ENCODE results near the gene DCUN1D2.
"Not testable (repeated sequence)": the region's sequence is repeated elsewhere in the genome, so short reads cannot be mapped to it uniquely, and the experiment has no call there.

The DCUN1D2 gene

DNA sequence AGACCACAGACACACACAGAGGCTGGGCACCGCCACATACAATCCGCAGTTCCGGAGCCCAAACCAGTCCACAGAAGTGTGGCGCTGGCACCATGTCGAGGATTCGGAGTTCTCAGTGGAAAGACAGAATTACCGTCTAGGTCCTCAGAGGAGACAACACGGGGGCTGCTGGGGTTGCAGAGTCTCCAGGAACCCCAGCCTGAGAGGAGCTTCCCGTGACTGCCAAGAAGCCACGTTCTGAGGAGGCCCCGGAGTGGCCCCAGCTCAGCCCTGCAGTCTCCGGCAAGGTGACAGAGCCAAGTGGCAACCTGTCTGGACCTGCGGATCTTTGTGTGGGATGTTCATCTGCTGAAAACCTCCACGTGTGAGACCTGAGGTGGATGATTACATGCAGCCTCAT, 29.9 kb downstream of the DCUN1D2 start:
- no peak for FAIRE-seq

DNA sequence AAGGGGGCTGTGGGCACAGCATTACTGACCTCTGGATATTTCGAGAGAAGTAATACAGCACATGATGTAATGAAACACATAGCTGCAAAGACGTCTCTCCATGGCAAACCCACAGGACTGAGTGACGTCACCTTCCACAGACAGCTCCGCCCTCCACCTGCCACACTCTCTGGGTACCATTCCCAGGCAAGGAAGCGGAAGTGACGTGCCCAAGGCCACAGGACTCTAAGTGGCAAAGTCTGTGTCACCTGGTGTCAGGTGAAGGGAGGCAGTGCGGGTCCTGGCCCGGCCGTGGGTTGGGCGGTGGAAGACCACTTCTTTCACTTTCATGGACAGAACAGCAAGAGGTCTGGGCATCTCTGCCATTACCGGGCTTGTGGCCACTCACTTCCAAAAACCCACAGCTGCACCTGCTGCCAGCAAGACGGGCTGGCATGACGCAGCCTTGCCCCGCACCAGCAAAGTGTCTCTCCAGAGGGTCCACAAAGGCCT, 30.4 kb downstream of the DCUN1D2 start:
- FAIRE-seq = no peak

DNA sequence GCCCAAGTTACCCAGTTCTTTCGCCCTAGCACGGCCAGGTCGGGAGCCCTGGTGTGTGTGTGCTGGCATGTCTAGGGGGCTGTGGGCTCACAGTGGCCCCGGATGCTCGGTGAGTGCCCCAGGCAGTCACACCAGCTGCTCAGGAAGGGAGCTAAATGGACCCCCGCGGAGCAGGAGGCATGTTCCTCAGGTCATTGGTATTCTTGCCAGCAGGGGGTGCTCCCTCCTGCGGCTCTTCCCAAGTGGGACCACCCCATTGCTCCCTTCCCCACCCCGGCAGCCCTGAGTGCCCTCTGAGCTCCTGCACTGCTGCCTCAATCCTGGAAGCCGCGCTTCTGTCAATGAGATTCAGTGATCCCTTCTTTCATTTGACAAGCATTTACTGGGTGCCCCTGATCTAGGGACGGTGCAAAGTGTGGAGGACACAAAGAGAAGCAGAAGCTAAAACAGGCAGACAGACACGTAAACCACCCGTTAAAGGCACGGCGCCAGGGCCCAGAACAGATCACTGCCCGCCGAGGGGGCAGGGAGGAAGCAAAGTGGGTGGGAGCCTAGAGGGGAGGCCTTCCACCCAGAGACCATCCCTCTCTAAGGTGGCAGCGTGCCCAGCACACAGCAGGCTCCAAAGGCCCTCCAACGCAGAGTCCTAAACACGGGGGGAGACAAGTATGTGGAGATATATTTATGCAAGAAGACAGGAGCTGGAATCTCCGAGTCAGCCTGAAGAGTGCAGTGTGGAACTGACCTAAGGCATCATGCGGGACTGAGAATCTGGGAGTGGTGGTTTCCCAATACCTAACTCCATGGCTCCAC, 32.1 kb downstream of the DCUN1D2 start:
- no peak for FAIRE-seq

DNA sequence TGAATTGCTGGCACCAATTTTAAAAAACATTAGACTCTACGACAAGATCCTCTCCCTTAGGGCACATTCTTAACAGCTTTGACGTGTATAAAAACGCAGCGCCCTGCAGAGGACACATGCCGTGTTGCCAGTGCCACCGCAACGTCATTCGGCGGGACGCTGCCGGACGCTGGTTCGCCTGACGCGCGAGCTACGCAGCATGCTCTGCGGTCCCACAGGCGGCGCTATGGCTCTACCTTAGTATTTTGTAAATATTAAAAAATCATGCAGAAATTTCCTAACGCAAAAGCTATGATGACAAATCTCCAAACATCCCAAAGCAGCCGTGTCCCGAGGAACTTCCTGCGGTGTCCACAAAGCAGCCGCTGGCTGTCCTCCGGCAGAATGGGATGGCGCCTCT, 33.0 kb downstream of the DCUN1D2 start:
- no peak for FAIRE-seq

DNA sequence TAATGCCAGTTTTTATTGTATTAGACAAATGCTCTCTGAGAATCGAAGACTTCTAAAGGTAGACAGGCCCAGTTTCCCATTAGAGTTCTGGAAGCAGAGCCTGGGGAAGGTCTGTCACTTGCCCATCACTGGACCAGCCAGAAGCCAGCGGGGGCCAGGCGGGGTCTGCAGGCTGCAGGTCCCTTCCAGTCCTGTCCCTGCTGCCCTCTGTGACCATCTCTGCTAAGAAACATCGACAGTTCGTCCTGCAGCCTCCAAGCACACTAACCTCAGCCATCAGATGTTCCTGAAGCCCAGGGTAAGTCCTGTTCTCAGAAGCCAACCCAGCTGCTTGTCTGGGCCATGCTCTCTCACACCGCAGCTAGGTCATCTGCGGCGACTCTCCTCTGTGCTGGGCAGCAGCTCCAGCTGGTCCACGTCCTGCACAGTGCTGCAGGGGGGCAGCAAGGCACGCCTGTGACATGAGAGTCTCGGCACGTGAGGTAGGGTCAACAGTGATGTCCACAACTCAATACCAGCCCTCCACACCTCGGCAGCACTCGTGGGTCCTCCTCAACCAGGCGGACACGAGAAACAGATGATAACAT, 34.3 kb downstream of the DCUN1D2 start:
- FAIRE-seq = no peak

DNA sequence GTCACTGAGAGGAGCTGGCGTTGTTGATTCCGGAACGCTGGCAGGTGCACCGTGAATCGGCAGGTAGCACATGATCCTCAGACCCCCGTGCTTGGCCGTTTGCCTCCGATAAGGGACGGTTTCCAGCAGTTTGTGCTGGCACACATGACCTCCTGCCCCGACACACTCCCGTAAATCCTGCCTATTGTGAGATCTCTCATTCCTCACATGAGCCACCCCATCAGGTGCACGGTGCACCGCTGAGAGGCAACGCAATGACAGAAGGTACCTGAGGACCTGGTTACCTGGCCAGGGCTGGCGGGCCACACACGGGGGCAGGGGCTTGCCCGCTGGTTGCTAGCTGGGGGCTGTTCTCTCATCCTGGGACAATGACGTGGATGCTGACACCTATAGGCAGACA, 35.1 kb downstream of the DCUN1D2 start:
- FAIRE-seq = no peak

DNA sequence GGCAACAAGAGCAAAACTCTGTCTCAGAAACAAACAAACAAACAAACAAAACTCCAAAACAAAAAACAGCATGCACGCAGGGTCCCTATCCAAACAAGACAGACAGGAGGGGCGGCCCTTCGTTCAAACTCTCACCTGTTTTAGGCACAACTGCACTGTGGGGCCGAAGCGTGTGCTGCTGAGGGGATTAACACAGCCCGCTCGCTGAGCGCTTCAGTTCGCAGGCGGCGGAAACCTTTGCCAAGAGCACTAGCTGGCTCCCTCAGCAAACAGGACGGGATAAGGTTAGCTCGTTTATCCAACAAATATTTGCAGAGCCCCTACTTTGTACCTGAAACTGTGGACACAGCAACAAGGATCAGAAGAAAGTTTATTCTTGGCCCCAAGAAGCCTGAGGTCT, 35.6 kb downstream of the DCUN1D2 start:
- FAIRE-seq = no peak

DNA sequence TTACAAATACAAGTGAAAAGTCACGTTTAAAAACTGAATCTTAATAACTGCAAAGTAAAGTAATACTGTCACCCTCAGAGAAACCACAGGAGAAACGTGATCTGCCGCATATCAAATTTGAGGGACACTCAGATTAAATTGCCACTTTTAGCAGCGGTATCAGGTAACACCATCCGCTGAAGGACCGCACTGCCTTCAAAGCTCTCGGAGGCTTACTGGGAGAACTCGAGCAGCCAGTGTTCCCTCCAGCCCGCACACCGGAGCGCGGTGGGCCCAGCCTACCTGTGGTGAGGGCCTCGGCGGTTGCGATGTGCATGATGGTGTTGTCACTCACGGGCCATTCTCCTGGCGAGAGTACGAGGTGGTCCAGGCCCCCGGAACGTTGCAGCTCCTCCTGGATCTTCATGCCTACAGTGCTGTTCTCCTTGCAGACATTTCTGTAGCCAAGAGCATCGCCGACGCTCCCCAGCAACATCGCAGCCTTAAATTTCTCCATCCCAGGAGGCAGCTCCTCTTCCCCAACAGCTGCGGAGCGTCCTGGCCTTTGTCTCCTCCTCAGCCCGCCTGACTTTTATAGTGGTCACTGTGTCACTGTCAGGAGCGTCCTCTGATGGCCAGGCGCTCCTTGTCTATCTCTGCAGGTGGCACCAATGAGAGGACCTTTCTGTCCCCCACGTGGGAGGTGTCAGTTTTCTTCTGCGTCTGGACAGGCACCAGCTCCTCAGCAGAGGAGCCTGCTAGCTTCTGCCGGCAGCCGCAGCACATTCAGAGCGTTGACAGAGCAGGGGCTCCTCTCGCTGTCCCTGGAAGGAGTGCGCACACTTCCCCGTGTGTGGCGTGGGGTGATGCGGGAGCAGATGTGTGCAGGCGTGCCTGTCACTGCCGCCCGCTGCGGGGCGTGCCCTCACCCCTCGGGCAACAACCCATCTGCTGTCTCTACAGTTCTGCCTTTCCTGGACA, 37.3 kb downstream of the DCUN1D2 start, which contains the start of gene ADPRHL1:
Gene ADPRHL1 (minus strand): TSS at position 547 of the 960 bp plus-strand sequence. CDS start 51 bp downstream, at position 496.
- FAIRE-seq = no peak

DNA sequence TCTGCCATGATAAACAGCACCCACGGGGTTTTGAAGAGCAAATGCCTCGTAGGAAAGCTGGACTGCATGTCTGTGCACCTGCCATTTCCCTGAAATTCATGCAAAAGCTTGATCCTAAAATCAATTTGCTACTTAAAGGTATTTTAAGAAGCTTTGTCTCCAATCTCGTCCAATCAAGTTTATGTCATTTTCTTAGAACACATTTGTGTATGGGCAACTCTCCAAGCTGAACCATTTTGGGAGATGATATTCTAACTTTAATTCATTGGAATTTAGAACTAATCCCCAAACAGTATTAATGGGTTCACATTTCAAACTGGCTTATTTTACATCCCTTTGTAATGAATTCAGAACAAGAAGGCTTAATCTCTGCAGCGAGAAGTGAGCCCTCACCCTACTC, 38.0 kb downstream of the DCUN1D2 start:
- FAIRE-seq = no peak

DNA sequence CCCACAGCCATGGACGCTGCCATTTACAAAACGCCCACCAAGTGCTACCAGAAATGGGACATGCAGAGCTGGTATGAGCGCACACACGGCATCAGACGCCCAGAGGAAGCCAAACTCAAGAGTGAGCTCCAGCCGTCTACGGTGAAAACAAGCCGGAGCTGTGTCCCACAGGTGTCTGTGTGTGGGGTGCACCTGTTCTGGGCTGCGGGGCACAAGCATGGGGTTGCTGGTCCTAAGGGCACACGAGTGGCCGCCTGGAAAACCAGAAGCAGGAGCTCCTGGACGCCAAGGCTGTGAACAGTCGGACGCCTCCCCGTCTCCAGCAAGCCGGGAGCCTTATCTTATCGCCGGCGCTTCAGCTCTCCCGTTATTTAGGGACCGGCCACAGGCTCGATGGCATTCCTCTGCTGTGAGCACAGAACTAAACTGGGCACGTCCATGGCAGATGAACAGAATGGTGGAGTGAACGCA, 38.5 kb downstream of the DCUN1D2 start:
- FAIRE-seq = no peak

DNA sequence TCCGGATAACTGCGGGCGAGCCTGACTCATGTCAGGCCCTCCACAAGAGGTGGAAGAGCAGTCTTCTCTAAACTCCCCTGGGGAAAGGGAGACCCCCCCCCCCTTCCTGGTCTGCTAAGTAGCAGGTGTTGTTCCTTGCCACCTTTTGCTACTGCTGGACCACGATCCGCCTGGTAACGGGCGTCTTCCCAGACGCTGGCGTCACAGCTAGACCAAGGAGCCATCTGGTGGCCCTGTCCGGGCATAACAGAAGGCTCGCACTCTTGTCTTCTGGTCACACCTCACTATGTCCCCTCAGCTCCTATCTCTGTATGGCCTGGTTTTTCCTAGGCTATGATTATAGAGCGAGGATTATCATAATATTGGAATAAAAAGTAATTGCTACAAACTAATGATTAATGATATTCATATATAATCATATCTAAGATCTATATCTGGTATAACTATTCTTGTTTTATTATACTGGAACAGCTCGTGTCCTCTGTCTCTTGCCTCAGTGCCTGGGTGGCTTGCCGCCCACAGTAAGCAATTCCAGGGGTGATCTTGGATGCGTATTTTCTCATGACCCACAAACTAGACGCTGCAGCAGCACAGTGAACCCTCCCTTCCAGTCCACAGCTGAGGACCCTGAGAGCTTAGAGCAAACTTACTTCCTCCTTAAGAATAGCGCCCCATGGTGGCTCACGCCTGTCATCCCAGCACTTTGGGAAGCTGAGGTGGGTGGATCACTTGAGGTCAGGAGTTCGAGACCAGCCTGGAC, 39.5 kb downstream of the DCUN1D2 start:
- not testable (repeated sequence) for FAIRE-seq

DNA sequence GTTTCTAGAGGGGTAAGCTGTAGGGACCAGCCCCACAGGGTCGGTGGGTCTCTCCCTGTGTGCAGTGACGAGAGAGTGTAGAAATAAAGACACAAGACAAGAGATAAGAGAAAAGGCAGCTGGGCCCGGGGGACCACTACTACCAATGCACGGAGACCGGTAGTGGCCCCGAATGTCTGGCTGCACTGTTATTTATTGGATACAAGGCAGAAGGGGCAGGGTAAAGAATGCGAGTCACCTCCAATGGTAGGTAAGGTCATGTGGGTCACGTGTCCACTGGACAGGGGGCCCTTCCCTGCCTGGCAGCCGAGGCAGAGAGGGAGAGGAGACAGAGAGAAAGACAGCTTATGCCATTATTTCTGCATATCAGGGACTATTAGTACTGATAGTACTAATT, 40.2 kb downstream of the DCUN1D2 start:
- FAIRE-seq = not testable (repeated sequence)

DNA sequence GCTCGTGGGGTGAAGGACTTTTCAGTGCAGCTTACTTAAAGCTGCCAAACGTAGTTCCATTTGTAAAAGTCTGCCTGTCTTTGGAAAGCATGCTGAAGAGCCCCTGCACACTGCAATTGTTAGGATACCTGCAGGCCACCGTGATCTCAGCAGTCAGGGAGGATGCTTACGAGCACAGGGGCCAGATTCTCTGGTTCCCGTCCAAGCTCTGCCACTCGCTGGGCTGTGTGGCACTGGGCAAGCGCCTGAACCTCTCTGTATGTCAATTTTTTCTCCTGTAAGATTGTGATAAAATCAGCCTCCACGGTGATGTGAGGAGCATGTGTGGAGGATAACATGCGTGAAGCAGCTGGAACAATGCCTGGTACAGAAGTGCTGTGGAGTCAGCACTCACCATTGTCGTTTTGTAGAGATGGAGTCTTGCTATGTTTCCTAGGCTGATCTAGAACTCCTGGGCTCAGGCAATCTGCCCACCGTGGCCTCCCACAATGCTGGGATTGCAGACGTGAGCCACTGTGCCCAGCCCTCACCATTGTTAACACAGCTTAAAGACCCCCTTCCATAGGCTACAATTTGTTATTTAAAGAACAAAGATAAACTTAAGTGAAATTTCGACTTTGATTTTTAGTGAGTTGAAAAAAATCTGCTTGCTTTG, 40.7 kb downstream of the DCUN1D2 start:
- FAIRE-seq = no peak

DNA sequence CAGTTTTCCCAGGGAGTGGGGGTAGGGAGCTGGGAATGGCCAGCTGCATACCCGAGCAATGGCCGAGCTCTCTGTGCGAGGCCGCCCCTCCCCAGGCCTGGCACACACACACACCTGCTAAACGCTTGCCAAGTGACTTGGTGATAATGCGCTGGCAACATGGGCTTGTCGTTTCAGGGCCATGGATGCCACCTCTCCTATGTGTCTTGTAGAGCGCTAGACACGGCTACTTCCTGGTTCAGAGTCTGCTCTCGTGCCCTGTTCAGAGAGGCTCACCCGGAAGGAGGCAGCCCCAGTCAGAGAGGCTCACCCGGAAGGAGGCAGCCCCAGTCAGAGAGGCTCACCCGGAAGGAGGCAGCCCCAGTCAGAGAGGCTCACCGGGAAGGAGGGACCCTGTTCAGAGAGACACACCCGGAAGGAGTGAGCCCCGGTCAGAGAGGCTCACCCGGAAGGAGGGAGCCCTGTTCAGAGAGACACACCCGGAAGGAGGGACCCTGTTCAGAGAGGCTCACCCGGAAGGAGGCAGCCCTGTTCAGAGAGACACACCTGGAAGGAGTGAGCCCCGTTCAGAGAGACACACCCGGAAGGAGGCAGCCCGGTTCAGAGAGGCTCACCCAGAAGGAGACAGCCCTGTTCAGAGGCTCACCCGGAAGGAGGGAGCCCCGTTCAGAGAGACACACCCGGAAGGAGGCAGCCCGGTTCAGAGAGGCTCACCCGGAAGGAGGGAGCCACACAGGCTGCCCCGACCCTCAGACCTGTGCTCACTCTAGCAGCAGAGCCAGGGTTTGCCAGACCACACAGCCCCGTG, 41.4 kb downstream of the DCUN1D2 start:
- no peak for FAIRE-seq

DNA sequence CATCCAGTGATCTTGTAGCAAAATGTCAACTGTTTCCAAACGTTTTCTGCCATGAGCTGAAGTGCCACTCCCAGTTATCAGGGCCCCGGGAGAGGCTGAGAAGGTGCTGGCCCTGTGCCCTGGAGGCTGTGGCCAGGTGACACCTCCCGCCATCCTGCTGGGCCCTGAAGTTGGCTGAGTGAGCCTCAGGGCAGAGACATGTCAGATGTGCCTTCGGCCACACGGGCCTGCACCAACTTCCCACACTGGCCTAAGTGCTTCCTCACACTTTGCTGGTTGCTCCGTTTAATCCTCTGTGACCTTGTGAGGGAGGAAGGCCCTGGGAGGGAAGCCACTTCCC, 42.0 kb downstream of the DCUN1D2 start:
- no peak for FAIRE-seq

DNA sequence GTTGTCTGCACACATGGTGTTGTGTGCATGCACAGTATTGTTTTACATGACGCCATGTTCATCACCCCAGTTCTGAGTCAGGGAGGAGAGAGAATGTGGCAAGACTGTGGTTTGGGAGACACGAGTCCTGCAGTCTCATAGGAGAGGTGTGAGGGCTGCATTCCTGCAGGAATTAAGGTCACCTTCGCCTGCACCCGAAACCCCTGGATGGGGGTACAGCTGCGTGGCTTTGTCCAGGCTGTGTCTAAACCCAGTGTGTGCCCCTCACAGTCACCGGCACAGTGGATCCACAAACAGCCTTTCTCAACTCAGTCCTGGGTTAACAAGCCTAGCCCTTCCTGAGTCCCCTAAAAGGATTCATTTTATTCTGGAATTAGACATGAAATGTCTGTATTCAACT, 42.9 kb downstream of the DCUN1D2 start:
- no peak for FAIRE-seq

DNA sequence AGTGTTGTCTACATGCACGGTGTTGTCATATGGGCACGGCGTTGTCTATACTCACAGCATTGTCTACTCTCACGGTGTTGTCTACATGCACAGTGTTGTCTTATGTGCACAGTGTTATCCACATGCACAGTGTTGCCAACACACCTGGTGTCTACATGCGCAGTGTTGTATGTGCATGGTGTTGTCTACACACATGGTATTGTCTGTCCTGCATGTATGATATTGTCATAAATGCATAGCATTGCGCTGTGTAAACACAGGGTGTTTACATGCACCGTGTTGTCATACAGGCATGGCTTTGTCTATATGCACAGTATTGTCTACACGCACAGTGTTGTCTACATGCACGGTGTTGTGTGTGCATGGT, 44.0 kb downstream of the DCUN1D2 start:
- FAIRE-seq = no peak

DNA sequence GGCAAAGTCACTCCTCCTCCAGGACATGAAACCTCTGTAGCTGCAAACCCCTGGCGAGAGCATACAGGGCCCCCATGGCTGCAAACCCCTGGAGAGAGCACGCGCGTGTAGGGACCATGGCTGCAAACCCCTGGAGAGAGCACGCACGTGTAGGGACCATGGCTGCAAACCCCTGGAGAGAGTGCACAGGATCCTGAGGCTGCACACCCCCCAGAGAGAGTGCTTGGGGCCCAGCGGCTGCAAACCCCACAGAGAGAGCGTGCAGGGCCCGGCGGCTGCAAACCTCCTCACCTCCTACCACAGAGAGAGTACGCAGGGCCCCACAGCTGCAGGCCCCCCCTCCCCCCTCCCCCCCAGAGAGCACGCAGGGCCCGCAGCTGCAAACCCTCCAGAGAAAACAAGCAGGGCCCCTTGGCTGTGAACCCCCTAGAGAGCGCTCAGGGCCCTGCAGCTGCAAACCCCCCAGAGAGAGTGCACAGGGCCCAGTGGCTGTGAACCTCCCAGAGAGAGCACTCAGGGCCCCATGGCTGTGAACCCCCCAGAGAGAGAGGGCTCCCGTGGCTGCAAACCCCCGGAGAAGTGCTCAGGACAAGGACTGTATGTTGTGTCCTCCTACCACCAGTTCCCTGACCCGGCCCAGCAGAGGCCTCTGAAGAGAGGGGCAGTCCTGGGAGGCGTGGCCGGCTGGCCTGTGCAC, 44.6 kb downstream of the DCUN1D2 start:
- FAIRE-seq = no peak

DNA sequence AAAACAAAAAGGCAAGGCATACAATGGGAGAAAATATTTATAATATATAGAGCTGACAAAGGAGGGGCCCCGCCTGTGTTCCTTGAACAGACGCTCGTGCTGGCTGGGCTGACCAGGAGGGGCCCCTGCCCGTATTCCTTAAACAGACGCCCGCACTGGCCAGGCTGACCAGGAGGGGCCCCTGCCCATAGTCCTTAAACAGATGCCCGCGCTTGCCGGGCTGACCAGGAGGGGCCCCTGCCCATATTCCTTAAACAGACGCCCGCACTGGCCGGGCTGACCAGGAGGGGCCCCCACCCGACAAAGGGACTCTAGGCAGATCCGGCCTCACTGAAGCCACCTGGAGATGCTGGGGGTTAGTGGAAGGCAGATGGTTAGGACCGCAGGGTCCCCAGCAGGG, 46.5 kb downstream of the DCUN1D2 start:
- no peak for FAIRE-seq

DNA sequence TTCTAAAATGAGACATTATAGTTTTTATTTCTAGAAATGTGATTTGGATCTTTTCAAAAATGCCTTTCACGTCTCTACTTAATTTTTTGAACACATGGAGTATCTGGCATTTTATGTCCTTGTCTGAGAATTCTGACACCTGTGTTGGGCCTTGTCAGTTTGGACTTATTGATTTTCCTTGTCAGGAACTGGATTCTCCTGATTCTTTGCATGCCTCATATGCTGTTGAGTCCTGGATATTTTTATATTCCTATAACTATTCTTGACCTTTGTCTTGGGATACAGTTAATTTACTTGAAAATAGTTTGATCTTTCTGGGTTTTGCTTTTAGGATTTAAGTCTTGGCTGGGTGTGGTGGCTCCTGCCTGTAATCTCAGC, 47.5 kb downstream of the DCUN1D2 start:
- no peak for FAIRE-seq
